ENCODE results near the gene LRMDA.
A peak's percentile ranks its signal among the peaks of the same experiment; 100 is the strongest.

LRMDA gene

GRCh38 chr10:76309070-76309469 is 877.6 kb downstream of the LRMDA start:
- no peak for DNase-seq (ENCODE audit: low spot score)

GRCh38 chr10:76309741-76310587 is 878.5 kb downstream of the LRMDA start:
- no peak for DNase-seq (ENCODE audit: low spot score)

- no peak for DNase-seq (ENCODE audit: low spot score)
These were observed 879.2 kb downstream of the LRMDA start for GRCh38 chr10:76310588-76311080.

- DNase-seq (ENCODE audit: low spot score), result peak; percentile 21
These were observed 880.6 kb downstream of the LRMDA start for GRCh38 chr10:76311752-76312636.

GRCh38 chr10:76315240-76315639 is 883.8 kb downstream of the LRMDA start:
- no peak for DNase-seq (ENCODE audit: low spot score)

- DNase-seq (ENCODE audit: low spot score), result no peak
These were observed 884.8 kb downstream of the LRMDA start for GRCh38 chr10:76316234-76316633.

- no peak for DNase-seq (ENCODE audit: low spot score)
These were observed 885.7 kb downstream of the LRMDA start for GRCh38 chr10:76317078-76317477.

- DNase-seq (ENCODE audit: low spot score), result no peak
These were observed 886.8 kb downstream of the LRMDA start for GRCh38 chr10:76318211-76318610.

GRCh38 chr10:76319661-76320060 is 888.2 kb downstream of the LRMDA start:
- no peak for DNase-seq (ENCODE audit: low spot score)

GRCh38 chr10:76324283-76324682 is 892.9 kb downstream of the LRMDA start:
- DNase-seq (ENCODE audit: low spot score), result no peak

- no peak for DNase-seq (ENCODE audit: low spot score)
These were observed 896.0 kb downstream of the LRMDA start for GRCh38 chr10:76327441-76327840.

GRCh38 chr10:76328348-76328747 is 896.9 kb downstream of the LRMDA start:
- DNase-seq (ENCODE audit: low spot score), result no peak

- DNase-seq (ENCODE audit: low spot score), result no peak
These were observed 898.6 kb downstream of the LRMDA start for GRCh38 chr10:76329891-76330575.

- DNase-seq (ENCODE audit: low spot score), result no peak
These were observed 900.3 kb downstream of the LRMDA start for GRCh38 chr10:76331742-76332141.

- DNase-seq (ENCODE audit: low spot score), result no peak
These were observed 901.9 kb downstream of the LRMDA start for GRCh38 chr10:76333326-76333725.

- no peak for DNase-seq (ENCODE audit: low spot score)
These were observed 902.4 kb downstream of the LRMDA start for GRCh38 chr10:76333796-76334195.

GRCh38 chr10:76334255-76334654 is 902.8 kb downstream of the LRMDA start:
- DNase-seq (ENCODE audit: low spot score), result no peak

- no peak for DNase-seq (ENCODE audit: low spot score)
These were observed 905.0 kb downstream of the LRMDA start for GRCh38 chr10:76336213-76336963.

- no peak for DNase-seq (ENCODE audit: low spot score)
These were observed 906.2 kb downstream of the LRMDA start for GRCh38 chr10:76337641-76338040.

GRCh38 chr10:76338187-76338586 is 906.8 kb downstream of the LRMDA start:
- no peak for DNase-seq (ENCODE audit: low spot score)

GRCh38 chr10:76341740-76342139 is 910.3 kb downstream of the LRMDA start:
- no peak for DNase-seq (ENCODE audit: low spot score)

GRCh38 chr10:76342996-76343395 is 911.6 kb downstream of the LRMDA start:
- no peak for DNase-seq (ENCODE audit: low spot score)
